Mucosa of descending colon (tissue), 3 donors: Measurements from ENCODE around the gene ERVW-1. TPM values are rescaled to one million over a fixed set of nuclear protein-coding genes. Genes with fewer than 3 reads are reported as not detected.
"Not testable (repeated sequence)": the region's sequence is repeated elsewhere in the genome, so short reads cannot be mapped to it uniquely, and the experiment has no call there.

Source experiments
- ATAC-seq: fragments of 200-7000 bp; cut with Tn5 transposase; one replicate; pipeline ENCODE4 v1.9.1; 2020; ENCODE audit warnings: mild to moderate bottlenecking, moderate library complexity
- DNase-seq, 3 donors: peaks; one replicate each; pipeline ENCODE4 v3.0.0-alpha.2; 2020
- H3K36me3 ChIP-seq: fragments of 200-600 bp; one replicate; pipeline ENCODE4 v1.8.0; 2021; ENCODE audit warnings: low read depth, mild to moderate bottlenecking
- H3K4me1 ChIP-seq: fragments of 200-600 bp; one replicate; pipeline ENCODE4 v1.8.0; 2021; ENCODE audit warnings: low read depth, mild to moderate bottlenecking
- H3K4me3 ChIP-seq: fragments of 200-600 bp; one replicate; pipeline ENCODE4 v1.8.0; 2021; ENCODE audit warnings: mild to moderate bottlenecking
- H3K9me3 ChIP-seq: fragments of 200-600 bp; one replicate; pipeline ENCODE4 v1.8.0; 2021; ENCODE audit warnings: mild to moderate bottlenecking
- CTCF ChIP-seq: fragments of 200-600 bp; IDR thresholded peaks from one replicate; pipeline ENCODE4 v1.8.0; 2022; ENCODE audit warnings: antibody characterized with exemption, mild to moderate bottlenecking
- intact Hi-C, 2 donors: fragments of 100-400 bp; cut with DNase I in 1 of 2; cut with micrococcal nuclease in 1 of 2; formaldehyde crosslinking; loops; one replicate each; pipeline versions ENCODE4 v1.11.0 to v1.11.1; 2022; cut with DNase I, micrococcal nuclease
- long read RNA-seq, 2 donors: library from polyadenylated mRNA; unstranded; transcript quantifications; one replicate each; pipeline ENCODE4 v2.0.0, GENCODE V29; 2019 to 2021
- total RNA-seq, 3 donors: library from RNA; stranded (reverse); fragmentation: NEBNext Ultra II Directional in 2 of 3; extraction: Animal tissue kit (Norgen Biotek cat#: 25700) in 2 of 3; gene quantifications; one replicate each; pipeline versions ENCODE4 v1.2.1 to v1.2.4, GENCODE V29; 2021 to 2023
- donor health status: DM: no; HTN: no; CAD: no; lungs with moderate emphysema.
- donor health status: DM: no; HTN: no; CAD: no.
- donor health status: DM: no; HTN: yes; CAD: no.

The ERVW-1 gene
- not detected for total RNA-seq
- long read RNA-seq, donor 1 = 0 reads
- long read RNA-seq, donor 2 = 0 reads

- not testable (repeated sequence) for ATAC-seq
Observed at GRCh38 chr7:92477681-92478080, at the start of gene ERVW-1. Gene ERVW-1, minus strand, starts transcription at chr7:92477946. Its CDS starts 7,565 bp downstream, at chr7:92470381.

GRCh38 chr7:92523110-92523509, 45.4 kb upstream of the ERVW-1 start:
- Histone ChIP-seq H3K36me3 (no peaks in the 10 kb centered on the region), H3K4me1 (peaks cover 4% of the 10 kb centered on the region), H3K9me3 (no peaks in the 10 kb centered on the region), H3K4me3 (no peak overlapping the region)
- no peak for DNase-seq
- no peak for ATAC-seq
- intact Hi-C loops = no loop called here
- TF ChIP-seq CTCF = no peak

More at GRCh38 chr7:92477681-92478080, at the start of gene ERVW-1:
- DNase-seq, H3K4me3 ChIP-seq, H3K9me3 ChIP-seq, H3K4me1 ChIP-seq, intact Hi-C loops, H3K36me3 ChIP-seq: not testable (repeated sequence)

GRCh38 chr7:92520024-92520423, 42.3 kb upstream of the ERVW-1 start:
- DNase-seq (no peak), ATAC-seq (no peak)
- H3K4me3 ChIP-seq = no peak overlapping the region
- intact Hi-C loops = no loop called here
- no peak for TF ChIP-seq CTCF
- H3K4me1 ChIP-seq = no peaks in the 10 kb centered on the region
- H3K9me3 ChIP-seq = no peaks in the 10 kb centered on the region
- H3K36me3 ChIP-seq = no peaks in the 10 kb centered on the region

- no peaks in the 10 kb centered on the region for H3K9me3 ChIP-seq
- H3K4me3 ChIP-seq = no peak overlapping the region
- no peaks in the 10 kb centered on the region for H3K36me3 ChIP-seq
- intact Hi-C loops = no loop called here
- no peak for TF ChIP-seq CTCF
- H3K4me1 ChIP-seq = no peaks in the 10 kb centered on the region
- DNase-seq (no peak), ATAC-seq (no peak)
Observed at GRCh38 chr7:92517631-92518030, 39.9 kb upstream of the ERVW-1 start.

GRCh38 chr7:92513167-92513902, 35.6 kb upstream of the ERVW-1 start:
- ATAC-seq = no peak
- no peak for TF ChIP-seq CTCF
- H3K4me3 ChIP-seq = no peak overlapping the region
- no peaks in the 10 kb centered on the region for H3K36me3 ChIP-seq
- intact Hi-C loops = no loop called here
- no peaks in the 10 kb centered on the region for H3K9me3 ChIP-seq
- no peak for DNase-seq
- H3K4me1 ChIP-seq = no peaks in the 10 kb centered on the region

GRCh38 chr7:92508946-92509345, 31.2 kb upstream of the ERVW-1 start:
- no peak overlapping the region for H3K4me3 ChIP-seq
- H3K36me3 ChIP-seq = no peaks in the 10 kb centered on the region
- intact Hi-C loops = no loop called here
- DNase-seq (no peak), ATAC-seq (no peak)
- no peak for TF ChIP-seq CTCF
- H3K9me3 ChIP-seq = no peaks in the 10 kb centered on the region
- H3K4me1 ChIP-seq = no peaks in the 10 kb centered on the region
